ENCODE measurements around the gene PLPP1.
A peak's percentile ranks its signal among the peaks of the same experiment; 100 is the strongest.

The PLPP1 gene

DNA sequence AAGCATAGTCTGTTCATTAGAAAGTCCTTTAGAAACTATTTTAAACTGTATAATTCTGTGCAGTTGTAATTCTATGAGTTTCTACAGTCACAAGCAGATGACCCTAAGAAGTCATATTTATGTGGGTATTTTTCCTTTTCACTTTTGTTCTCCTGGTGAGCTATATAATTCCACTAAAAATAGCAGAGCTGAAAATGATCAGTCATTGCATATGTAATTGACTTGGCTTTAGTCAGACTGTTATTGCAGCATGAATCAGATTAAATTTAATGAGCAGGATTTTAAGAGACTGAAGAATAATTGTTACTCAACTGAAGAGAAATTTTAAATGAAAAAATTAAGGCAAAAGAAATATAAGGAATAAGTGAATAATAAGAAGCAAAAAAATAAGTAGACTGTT lies 118.5 kb downstream of the PLPP1 start:
- no peak overlapping the region for H3K4me3 Mint-ChIP-seq
- peaks cover 9% of the 10 kb centered on the region in 2 donors for H3K4me1 Mint-ChIP-seq (ENCODE audit: low read depth in 2 of 2)
- H3K27me3 Mint-ChIP-seq = no peaks in the 10 kb centered on the region
- no peak overlapping the region for H3K27ac Mint-ChIP-seq
- peaks cover 46% of the 10 kb centered on the region for H3K36me3 Mint-ChIP-seq (ENCODE audit: insufficient read depth)
- no peaks in the 10 kb centered on the region for H3K9me3 Mint-ChIP-seq
- no peak for DNase-seq
- no peak for ATAC-seq (replicated peaks)

DNA sequence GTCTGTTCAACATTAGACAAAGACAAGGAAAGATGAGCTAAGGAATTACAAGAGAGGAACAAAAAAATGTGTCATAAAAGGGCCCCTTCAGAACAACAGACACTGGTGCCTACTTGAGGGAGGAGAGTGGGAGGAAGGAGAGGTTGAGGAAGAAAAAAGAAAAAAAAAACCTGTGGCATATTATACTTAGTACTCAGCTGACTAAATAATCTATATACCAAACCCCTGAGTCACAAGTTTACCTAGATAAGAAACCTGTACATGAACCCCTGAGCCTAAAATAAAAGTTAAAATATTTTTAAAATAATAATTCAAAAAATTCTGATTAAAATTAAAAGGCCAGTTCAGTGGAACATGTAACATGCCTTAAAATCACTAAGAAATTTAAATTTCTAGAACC lies 119.7 kb downstream of the PLPP1 start:
- H3K27ac Mint-ChIP-seq = peak overlapping the region in 1 of 2 donors; percentile 69
- no peaks in the 10 kb centered on the region for H3K9me3 Mint-ChIP-seq
- ATAC-seq (replicated peaks) = no peak
- no peak overlapping the region for H3K4me3 Mint-ChIP-seq
- H3K36me3 Mint-ChIP-seq (ENCODE audit: insufficient read depth) = peaks cover 57% of the 10 kb centered on the region
- H3K4me1 Mint-ChIP-seq (ENCODE audit: low read depth in 2 of 2) = peaks cover 0 to 5% of the 10 kb centered on the region in 2 donors
- no peaks in the 10 kb centered on the region for H3K27me3 Mint-ChIP-seq
- DNase-seq = no peak

DNA sequence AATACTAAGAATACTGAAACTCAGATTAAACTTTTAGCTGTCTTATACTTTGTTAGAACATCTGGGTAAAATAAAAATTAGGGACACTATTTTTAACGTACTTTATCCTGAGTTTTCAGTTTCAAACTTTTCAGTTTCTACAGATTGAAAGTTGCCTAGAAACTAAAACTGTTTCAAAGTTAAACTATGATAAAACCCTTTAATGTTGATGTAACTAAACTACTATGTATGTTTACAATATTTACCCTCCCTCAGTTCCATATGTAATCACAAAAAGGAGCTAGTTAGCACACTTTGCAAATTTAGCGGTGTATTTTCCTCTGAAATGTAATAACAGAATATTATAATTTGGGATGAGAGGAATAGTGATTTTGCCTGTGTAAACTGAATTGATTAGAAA lies 121.1 kb downstream of the PLPP1 start:
- Mint-ChIP-seq H3K9me3 (no peaks in the 10 kb centered on the region), H3K27me3 (no peaks in the 10 kb centered on the region), H3K36me3 (ENCODE audit: insufficient read depth) (peaks cover 63% of the 10 kb centered on the region), H3K4me3 (no peak overlapping the region), H3K27ac (peak overlapping the region in 1 of 2 donors; percentile 22), H3K4me1 (ENCODE audit: low read depth in 2 of 2) (peaks cover 0 to under 1% of the 10 kb centered on the region in 2 donors)
- ATAC-seq (replicated peaks) (no peak), DNase-seq (no peak)

DNA sequence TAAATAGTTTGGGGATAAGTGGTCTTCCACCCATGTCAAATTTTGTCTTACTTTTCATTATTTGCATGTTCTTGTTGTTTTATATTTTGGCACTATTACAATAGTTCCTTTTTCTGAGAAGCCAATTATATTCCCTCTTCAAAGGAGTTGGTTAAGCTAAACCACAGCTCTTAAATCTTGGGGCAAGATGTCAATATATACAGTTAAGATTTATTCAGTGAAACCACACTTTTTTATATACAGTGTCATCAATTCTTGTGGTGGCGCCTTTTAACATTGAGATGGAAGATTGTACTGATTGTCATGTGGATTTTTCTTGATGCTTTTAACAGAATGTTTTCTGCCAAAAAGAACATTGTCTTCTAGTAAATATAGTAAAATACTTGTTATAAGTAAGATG lies 122.9 kb downstream of the PLPP1 start:
- H3K4me1 Mint-ChIP-seq (ENCODE audit: low read depth in 2 of 2) = peaks cover 0 to 3% of the 10 kb centered on the region in 2 donors
- ATAC-seq (replicated peaks) (no peak), DNase-seq (no peak)
- no peaks in the 10 kb centered on the region for H3K27me3 Mint-ChIP-seq
- no peak overlapping the region for H3K27ac Mint-ChIP-seq
- no peaks in the 10 kb centered on the region for H3K9me3 Mint-ChIP-seq
- no peak overlapping the region for H3K4me3 Mint-ChIP-seq
- H3K36me3 Mint-ChIP-seq (ENCODE audit: insufficient read depth) = peaks cover 58% of the 10 kb centered on the region

DNA sequence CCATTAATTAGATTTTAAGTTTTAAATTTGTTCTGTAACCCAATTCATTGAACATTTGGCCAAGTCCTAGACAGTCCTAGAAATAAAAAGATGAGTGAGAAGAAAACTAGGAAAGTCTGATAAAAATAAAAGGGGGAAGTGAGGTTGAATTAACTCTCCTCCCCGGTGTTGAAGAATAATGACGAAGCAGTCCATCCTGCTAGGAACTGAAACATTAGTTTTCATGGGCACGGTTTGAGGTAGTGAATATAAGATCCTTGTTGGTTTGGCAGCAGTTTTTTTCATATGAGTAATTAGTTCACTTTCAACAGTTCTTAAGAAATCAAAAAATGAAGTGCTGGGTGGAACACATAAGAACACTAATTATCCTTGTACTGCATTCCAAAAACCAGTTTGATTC lies 123.9 kb downstream of the PLPP1 start:
- Mint-ChIP-seq H3K27me3 (no peaks in the 10 kb centered on the region), H3K9me3 (no peaks in the 10 kb centered on the region), H3K4me3 (no peak overlapping the region), H3K36me3 (ENCODE audit: insufficient read depth) (peaks cover 56% of the 10 kb centered on the region), H3K27ac (no peak overlapping the region), H3K4me1 (ENCODE audit: low read depth in 2 of 2) (peaks cover 0 to 3% of the 10 kb centered on the region in 2 donors)
- ATAC-seq (replicated peaks) (no peak), DNase-seq (no peak)

DNA sequence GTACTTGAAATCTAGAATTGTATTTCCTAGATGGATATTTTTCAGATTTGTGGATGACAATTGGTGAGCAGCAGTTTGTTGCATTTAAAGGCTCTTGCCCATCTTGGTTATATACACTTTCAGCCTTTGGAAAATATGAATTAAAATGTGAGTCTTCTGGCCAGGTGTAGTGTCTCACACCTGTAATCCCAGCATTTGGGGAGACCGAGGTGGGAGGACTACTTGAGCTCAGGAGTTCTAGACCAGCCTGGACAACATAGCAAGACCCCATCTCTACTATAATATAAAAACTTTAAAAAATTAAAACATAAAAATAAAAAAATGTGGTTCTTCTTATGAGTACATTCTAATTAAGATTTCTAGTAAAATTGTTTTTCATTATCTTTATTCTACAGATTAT lies 125.0 kb downstream of the PLPP1 start:
- Mint-ChIP-seq H3K27ac (no peak overlapping the region), H3K9me3 (no peaks in the 10 kb centered on the region), H3K4me1 (ENCODE audit: low read depth in 2 of 2) (peaks cover 0 to 3% of the 10 kb centered on the region in 2 donors), H3K36me3 (ENCODE audit: insufficient read depth) (peaks cover 53% of the 10 kb centered on the region), H3K27me3 (no peaks in the 10 kb centered on the region), H3K4me3 (no peak overlapping the region)
- no peak for ATAC-seq (replicated peaks)
- DNase-seq = no peak

DNA sequence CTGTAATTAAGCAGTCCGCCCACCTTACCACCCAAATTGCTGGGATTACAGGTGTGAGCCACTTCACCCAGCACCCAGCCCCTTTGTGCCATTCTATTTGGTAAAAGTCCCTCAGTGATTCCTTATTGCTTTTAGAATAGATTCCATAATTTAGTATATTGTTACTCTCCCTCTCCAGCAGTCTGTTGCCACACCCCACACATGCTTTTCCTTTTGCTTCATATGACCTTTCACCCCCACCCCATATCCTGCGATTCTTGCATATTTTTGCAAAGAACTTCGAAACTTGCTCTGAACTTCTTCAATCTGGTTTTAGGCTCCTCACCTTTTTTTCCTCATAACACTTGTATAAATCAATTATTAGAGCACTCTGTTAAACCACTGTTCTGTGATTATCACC lies 126.8 kb downstream of the PLPP1 start:
- ATAC-seq (replicated peaks) (no peak), DNase-seq (no peak)
- no peaks in the 10 kb centered on the region for H3K27me3 Mint-ChIP-seq
- H3K27ac Mint-ChIP-seq = peak overlapping the region in 1 of 2 donors; percentile 49
- H3K9me3 Mint-ChIP-seq = no peaks in the 10 kb centered on the region
- H3K36me3 Mint-ChIP-seq (ENCODE audit: insufficient read depth) = peaks cover 51% of the 10 kb centered on the region
- H3K4me1 Mint-ChIP-seq (ENCODE audit: low read depth in 2 of 2) = peaks cover 0 to 3% of the 10 kb centered on the region in 2 donors
- no peak overlapping the region for H3K4me3 Mint-ChIP-seq

DNA sequence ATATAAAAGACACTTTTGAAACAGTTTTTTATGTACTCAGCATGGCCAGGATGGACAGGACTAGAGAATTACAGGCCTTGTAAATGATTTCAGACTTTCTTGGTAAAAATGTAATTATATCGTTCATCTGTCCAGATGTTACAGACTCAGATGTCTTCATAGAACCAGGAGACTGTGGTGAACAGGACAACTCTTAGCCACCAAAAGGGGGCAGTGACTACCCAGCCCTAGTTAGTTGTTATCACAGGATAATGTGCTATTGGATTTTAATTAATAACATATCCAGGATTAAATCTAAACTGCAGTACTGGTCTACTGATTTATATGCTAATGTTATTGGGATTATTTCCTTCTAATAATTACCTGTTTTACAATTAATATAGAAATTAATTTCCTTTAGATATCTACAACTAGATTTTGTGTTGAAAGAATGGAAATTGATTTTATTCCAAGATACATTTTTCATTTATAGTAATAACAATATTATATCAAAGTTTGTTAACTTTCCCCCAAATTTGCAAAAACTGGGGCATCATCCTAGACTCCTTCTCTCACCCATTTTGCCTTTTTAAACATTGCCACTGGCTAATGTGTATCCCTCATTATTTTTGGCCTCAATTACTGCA lies 127.6 kb downstream of the PLPP1 start:
- ATAC-seq (replicated peaks) (no peak), DNase-seq (no peak)
- H3K4me3 Mint-ChIP-seq = no peak overlapping the region
- peaks cover 0 to 3% of the 10 kb centered on the region in 2 donors for H3K4me1 Mint-ChIP-seq (ENCODE audit: low read depth in 2 of 2)
- H3K36me3 Mint-ChIP-seq (ENCODE audit: insufficient read depth) = peaks cover 53% of the 10 kb centered on the region
- no peaks in the 10 kb centered on the region for H3K27me3 Mint-ChIP-seq
- H3K9me3 Mint-ChIP-seq = no peaks in the 10 kb centered on the region
- peak overlapping the region in 1 of 2 donors; percentile 49 for H3K27ac Mint-ChIP-seq

DNA sequence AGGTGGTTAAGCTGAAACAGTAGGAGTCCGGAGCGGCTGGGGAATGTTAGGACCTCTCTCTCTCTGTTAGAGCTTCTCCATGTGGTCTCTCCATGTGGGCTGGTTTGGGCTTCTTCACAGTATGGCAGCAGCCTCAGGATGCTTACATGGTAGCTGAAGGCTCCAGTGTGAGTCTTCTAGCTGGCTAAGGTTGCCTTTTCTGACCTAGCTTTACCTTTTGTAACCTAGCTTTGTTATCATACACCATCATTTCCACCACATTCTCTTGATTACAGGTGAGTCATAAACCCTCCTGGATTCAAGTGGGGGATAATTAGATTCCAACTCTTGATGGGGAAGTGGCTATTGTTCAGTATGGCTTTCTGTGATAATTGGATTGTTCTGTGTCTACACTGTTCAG lies 128.5 kb downstream of the PLPP1 start:
- H3K27ac Mint-ChIP-seq = no peak overlapping the region
- H3K4me3 Mint-ChIP-seq = no peak overlapping the region
- DNase-seq = no peak
- no peaks in the 10 kb centered on the region for H3K9me3 Mint-ChIP-seq
- peaks cover 46% of the 10 kb centered on the region for H3K36me3 Mint-ChIP-seq (ENCODE audit: insufficient read depth)
- peaks cover 0 to 3% of the 10 kb centered on the region in 2 donors for H3K4me1 Mint-ChIP-seq (ENCODE audit: low read depth in 2 of 2)
- no peaks in the 10 kb centered on the region for H3K27me3 Mint-ChIP-seq
- no peak for ATAC-seq (replicated peaks)

DNA sequence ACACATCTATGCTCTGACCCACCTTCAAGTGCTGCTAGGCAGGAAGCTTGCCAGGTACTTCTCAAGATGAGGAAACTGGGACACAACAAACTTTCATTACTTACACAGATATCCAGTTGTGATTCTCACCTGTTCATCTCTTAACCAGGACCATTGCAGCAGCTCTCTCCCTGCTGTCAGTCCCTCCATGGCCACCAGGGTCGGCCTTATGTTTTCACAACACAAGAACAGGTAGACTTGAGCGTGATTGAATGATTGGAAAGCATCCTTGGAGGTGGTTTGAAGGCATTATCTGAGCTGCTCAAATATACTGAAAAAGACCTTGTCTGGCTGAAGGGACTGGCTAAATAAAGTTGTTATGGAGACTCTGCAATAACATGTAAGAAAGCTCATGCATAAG lies 132.6 kb downstream of the PLPP1 start:
- Mint-ChIP-seq H3K27me3 (no peaks in the 10 kb centered on the region), H3K4me1 (ENCODE audit: low read depth in 2 of 2) (peaks cover 0 to 4% of the 10 kb centered on the region in 2 donors), H3K27ac (peak overlapping the region in 1 of 2 donors; percentile 26), H3K4me3 (no peak overlapping the region), H3K36me3 (ENCODE audit: insufficient read depth) (peaks cover 33% of the 10 kb centered on the region), H3K9me3 (no peaks in the 10 kb centered on the region)
- ATAC-seq (replicated peaks) = no peak
- DNase-seq = no peak

DNA sequence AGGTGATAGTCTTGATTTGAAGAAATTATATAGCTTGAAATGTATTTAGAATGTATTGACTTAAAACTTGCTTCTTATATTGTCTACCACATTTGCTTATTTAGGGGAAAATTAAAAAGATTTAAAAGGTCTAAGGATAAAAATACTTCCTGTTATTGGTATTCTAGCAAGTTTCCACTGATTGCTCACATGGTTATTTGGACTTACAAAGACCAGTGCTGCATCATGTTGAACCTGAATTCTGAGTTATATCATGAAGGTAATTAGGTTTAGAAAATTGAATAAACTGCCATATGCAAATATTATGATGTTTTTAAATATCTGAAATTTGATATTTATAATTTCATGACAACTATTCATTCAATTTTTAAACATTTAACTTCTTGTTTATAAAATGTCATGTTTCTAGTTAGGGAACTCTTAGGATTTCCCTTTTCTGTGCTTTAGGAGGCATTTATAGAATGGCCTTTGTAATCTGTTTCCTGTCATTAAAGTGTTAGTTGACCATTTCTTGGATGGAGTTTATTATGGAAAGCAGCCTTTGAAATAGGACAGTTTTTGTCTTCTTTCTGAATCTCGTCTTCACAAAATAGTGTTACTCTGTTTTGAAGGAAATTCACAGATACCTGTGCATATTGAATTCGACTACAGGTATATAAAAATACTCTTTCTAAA lies 141.1 kb downstream of the PLPP1 start:
- Mint-ChIP-seq H3K27me3 (no peaks in the 10 kb centered on the region), H3K9me3 (no peaks in the 10 kb centered on the region), H3K27ac (no peak overlapping the region), H3K4me1 (ENCODE audit: low read depth in 2 of 2) (peaks cover 0 to 2% of the 10 kb centered on the region in 2 donors), H3K36me3 (ENCODE audit: insufficient read depth) (peaks cover 42% of the 10 kb centered on the region), H3K4me3 (no peak overlapping the region)
- DNase-seq = no peak
- no peak for ATAC-seq (replicated peaks)

DNA sequence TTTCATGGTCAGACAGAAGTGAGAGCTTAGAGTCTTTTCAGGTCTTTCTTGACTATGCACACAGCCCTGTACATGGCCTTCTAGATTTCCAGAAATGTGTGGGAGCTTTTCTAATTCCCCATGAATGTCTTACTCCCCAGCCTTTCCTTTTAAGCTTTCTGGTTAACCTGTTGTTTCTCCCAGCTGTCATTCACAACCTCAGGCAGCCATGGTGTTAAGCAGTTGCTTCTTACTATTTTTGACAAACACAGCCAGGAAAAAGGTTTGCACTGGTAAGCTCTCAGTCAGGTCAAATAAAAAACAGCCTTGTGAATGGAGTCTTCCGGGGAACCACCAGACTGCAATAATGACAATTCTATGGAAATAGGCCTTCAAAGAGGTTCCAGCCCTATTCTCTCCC lies 142.1 kb downstream of the PLPP1 start:
- peaks cover 49% of the 10 kb centered on the region for H3K36me3 Mint-ChIP-seq (ENCODE audit: insufficient read depth)
- ATAC-seq (replicated peaks) = no peak
- no peak overlapping the region for H3K4me3 Mint-ChIP-seq
- no peaks in the 10 kb centered on the region for H3K27me3 Mint-ChIP-seq
- no peaks in the 10 kb centered on the region for H3K9me3 Mint-ChIP-seq
- H3K4me1 Mint-ChIP-seq (ENCODE audit: low read depth in 2 of 2) = no peaks in the 10 kb centered on the region
- H3K27ac Mint-ChIP-seq = no peak overlapping the region
- DNase-seq = no peak

DNA sequence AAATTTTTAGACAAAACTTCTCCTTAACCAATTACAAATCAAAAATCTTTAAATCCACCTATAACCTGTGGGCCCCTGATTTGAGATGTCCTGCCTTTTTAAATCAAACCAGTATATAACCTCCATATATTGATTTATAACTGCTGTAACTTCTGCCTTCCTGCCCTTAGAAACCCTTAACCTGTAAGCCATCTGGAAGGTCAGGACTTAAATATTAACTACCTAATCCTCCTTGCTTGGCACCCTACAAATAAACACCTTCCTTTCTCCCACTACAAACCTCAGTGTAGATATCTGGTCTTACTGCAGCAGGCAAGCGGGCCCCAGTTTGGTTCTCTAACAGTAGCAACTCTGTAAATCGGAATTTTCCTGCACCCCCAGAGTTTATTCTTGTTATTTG lies 143.1 kb downstream of the PLPP1 start:
- Mint-ChIP-seq H3K36me3 (ENCODE audit: insufficient read depth) (peaks cover 48% of the 10 kb centered on the region), H3K9me3 (no peaks in the 10 kb centered on the region), H3K27me3 (no peaks in the 10 kb centered on the region), H3K4me3 (no peak overlapping the region), H3K27ac (no peak overlapping the region), H3K4me1 (ENCODE audit: low read depth in 2 of 2) (no peaks in the 10 kb centered on the region)
- ATAC-seq (replicated peaks) = no peak
- DNase-seq = no peak

DNA sequence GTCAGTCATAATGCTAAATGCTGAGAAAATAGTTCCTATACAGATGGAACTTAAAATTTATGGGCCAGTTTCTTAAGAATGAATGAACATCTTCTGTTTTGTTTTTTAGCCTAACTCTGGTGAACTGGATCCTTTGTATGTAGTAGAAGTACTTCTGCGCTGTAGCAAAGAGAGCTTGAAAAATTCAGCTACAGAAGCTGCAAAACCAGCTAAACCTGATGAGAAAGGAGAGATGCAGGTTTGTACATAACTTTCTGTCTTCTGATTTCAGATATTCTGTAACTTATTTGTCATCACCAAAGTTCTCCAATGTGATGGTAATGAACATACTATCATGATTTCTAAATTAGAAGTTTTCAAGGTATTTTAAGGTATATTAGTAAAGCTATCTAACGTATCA lies 146.9 kb downstream of the PLPP1 start:
- ATAC-seq (replicated peaks) (no peak), DNase-seq (no peak)
- no peak overlapping the region for H3K4me3 Mint-ChIP-seq
- H3K27ac Mint-ChIP-seq = no peak overlapping the region
- peaks cover 10 to 13% of the 10 kb centered on the region in 2 donors for H3K4me1 Mint-ChIP-seq (ENCODE audit: low read depth in 2 of 2)
- no peaks in the 10 kb centered on the region for H3K27me3 Mint-ChIP-seq
- peaks cover 61% of the 10 kb centered on the region for H3K36me3 Mint-ChIP-seq (ENCODE audit: insufficient read depth)
- H3K9me3 Mint-ChIP-seq = peaks cover 3 to 8% of the 10 kb centered on the region in 2 donors
